Pancreas (tissue), 10 donors: ENCODE data around the gene GRID1. TPM values are rescaled to one million over a fixed set of nuclear protein-coding genes. Genes with fewer than 3 reads are reported as not detected.

Experiments
- ATAC-seq, 4 donors: fragments of 200-7000 bp; cut with Tn5 transposase; one replicate each; pipeline versions ENCODE4 v1.8.0 to v1.9.1; 2020; ENCODE audit warnings: mild to moderate bottlenecking in 4 of 4, moderate library complexity in 4 of 4
- DNase-seq, 6 donors: peaks; one replicate each; pipeline ENCODE4 v3.0.0-alpha.2; 2020
- FAIRE-seq: peaks from 2 replicates; lab custom pipeline; 2012; peaks lifted over from hg19 to GRCh38; lab: Jason Lieb, UNC
- H3K27ac ChIP-seq, 4 donors: fragments of 200-600 bp; sonication (generic); 1 replicate in 3 of 4; 2 replicates in 1 of 4; pipeline versions ENCODE4 v1.5.0 to v1.8.0; 2020
- H3K27me3 ChIP-seq, 4 donors: fragments of 200-600 bp; one replicate each; pipeline ENCODE4 v1.8.0; 2021
- H3K36me3 ChIP-seq, 3 donors: fragments of 200-600 bp; sonication (generic) in 1 of 3; one replicate each; pipeline versions ENCODE4 v1.5.0 to v1.8.0; 2020 to 2021
- H3K4me1 ChIP-seq, 3 donors: fragments of 200-600 bp; one replicate each; pipeline ENCODE4 v1.8.0; 2021
- H3K4me3 ChIP-seq, 4 donors: fragments of 200-600 bp; sonication (generic) in 2 of 4; one replicate each; pipeline versions ENCODE4 v1.5.0 to v1.8.0; 2020 to 2021
- H3K9me3 ChIP-seq, 4 donors: fragments of 200-600 bp; one replicate each; pipeline ENCODE4 v1.8.0; 2021
- CTCF ChIP-seq, 4 donors: fragments of 200-600 bp; sonication (generic) in 3 of 4; IDR thresholded peaks; one replicate each; pipeline versions ENCODE4 v1.5.0 to v1.8.0; 2021; ENCODE audit warnings: antibody characterized with exemption in 4 of 4
- WGBS, 2 donors: extraction: QIAGEN DNeasy Blood & Tissue Kit; methylation state at CpG; one replicate each; pipeline ENCODE4 v1.1.7; 2013; 5-methylcytosine and 5-hydroxymethylcytosine counted together
- intact Hi-C, 3 donors: fragments of 100-400 bp; cut with DNase I; formaldehyde crosslinking; loops; one replicate each; pipeline versions ENCODE4 v1.11.1 to v1.14.2; 2022
- polyA plus RNA-seq, 2 donors: library from polyadenylated mRNA; stranded (reverse); fragments of 200-250 nt; gene quantifications; one replicate each; pipeline ENCODE4 v1.2.3, GENCODE V29; 2013
- total RNA-seq, 6 donors: library from RNA; stranded (reverse); fragmentation: NEBNext Ultra II Directional in 4 of 6; extraction: Animal tissue kit (Norgen Biotek cat#: 25700) in 4 of 6; gene quantifications; one replicate each; pipeline versions ENCODE4 v1.2.1 to v1.2.4, GENCODE V29; 2021 to 2023
- donor health status: healthy with polysubstance abuse.
- donor health status: DM: no; HTN: no; CAD: no; lungs with moderate emphysema.
- donor health status: DM: no; HTN: no; CAD: no.
- donor health status: control.
- donor health status: control.
- donor health status: Bipolar disorder and iron deficiency.
- donor health status: DM: yes; HTN: yes; CAD: no.
- donor health status: DM: no; HTN: no; CAD: no.
- donor health status: DM: no; HTN: no; CAD: no.
- donor health status: DM: yes; HTN: yes; CAD: no.

Gene GRID1
- total and polyA plus RNA-seq, 8 donors, result 0.05 to 1.5 (median 0.91) TPM

- H3K27ac ChIP-seq, result no peak overlapping the region
- FAIRE-seq (no peak), DNase-seq (no peak), ATAC-seq (no peak)
- intact Hi-C loops, result no loop called here
- H3K4me1 ChIP-seq, result peaks cover 0 to 3% (median 0%) of the 10 kb centered on the region in 3 donors
- TF ChIP-seq CTCF (IDR thresholded peaks at IDR 0.05), result no peak
- H3K4me3 ChIP-seq, result no peak overlapping the region
- H3K9me3 ChIP-seq, result no peaks in the 10 kb centered on the region
- no peaks in the 10 kb centered on the region for H3K27me3 ChIP-seq
- no peaks in the 10 kb centered on the region for H3K36me3 ChIP-seq
- 91 to 94% methylated on average over 3 of the region's 3 CpGs for WGBS, 2 donors
These were observed 19.2 kb upstream of the GRID1 start for GRCh38 chr10:86385806-86386205.

GRCh38 chr10:86377797-86378146 lies 11.2 kb upstream of the GRID1 start:
- Histone ChIP-seq H3K4me3 (no peak overlapping the region), H3K27me3 (peaks cover 0 to 6% (median 0%) of the 10 kb centered on the region in 4 donors), H3K9me3 (no peaks in the 10 kb centered on the region), H3K4me1 (no peaks in the 10 kb centered on the region), H3K27ac (no peak overlapping the region), H3K36me3 (no peaks in the 10 kb centered on the region)
- DNase-seq (peak in 1 of 6 donors; percentile 24), FAIRE-seq (no peak), ATAC-seq (no peak)
- intact Hi-C loops, result loop anchor here in 1 of 3 donors (10.0 kb wide), 1 partner anchor 1833 kb away; no protein-coding TSS in a partner anchor
- no peak for TF ChIP-seq CTCF (IDR thresholded peaks at IDR 0.05)
- WGBS, 2 donors, result 23 to 29% methylated on average over 6 of the region's 6 CpGs

- intact Hi-C loops, result loop anchor here in 1 of 3 donors (10.0 kb wide), 1 partner anchor 1832 kb away; no protein-coding TSS in a partner anchor
- peak; percentile 99 to 100 (median 99) for ATAC-seq
- FAIRE-seq, result no peak
- peak overlapping the region in 1 of 4 donors; percentile 34 for H3K4me3 ChIP-seq
- WGBS, 2 donors, result 20 to 21% methylated on average over 64 to 68 of the region's 68 CpGs
- H3K9me3 ChIP-seq, result no peaks in the 10 kb centered on the region
- DNase-seq, result peak; percentile 48 to 99 (median 88)
- no peaks in the 10 kb centered on the region for H3K36me3 ChIP-seq
- no peaks in the 10 kb centered on the region for H3K4me1 ChIP-seq
- H3K27me3 ChIP-seq, result peaks cover 0 to 6% (median 0%) of the 10 kb centered on the region in 4 donors
- H3K27ac ChIP-seq, result no peak overlapping the region
- peak; percentile 99 to 100 (median 100) for TF ChIP-seq CTCF (IDR thresholded peaks at IDR 0.05)
These were observed 10.5 kb upstream of the GRID1 start for GRCh38 chr10:86376852-86377796.

GRCh38 chr10:86376403-86376802 lies 9.8 kb upstream of the GRID1 start:
- intact Hi-C loops, result loop anchor here in 1 of 3 donors (10.0 kb wide), 1 partner anchor 1832 kb away; no protein-coding TSS in a partner anchor
- no peak for ATAC-seq
- peaks cover 0 to 6% (median 0%) of the 10 kb centered on the region in 4 donors for H3K27me3 ChIP-seq
- no peak for FAIRE-seq
- no peak for TF ChIP-seq CTCF (IDR thresholded peaks at IDR 0.05)
- no peak overlapping the region for H3K27ac ChIP-seq
- peak in 3 of 6 donors; percentile 7 to 58 (median 51) for DNase-seq
- H3K9me3 ChIP-seq, result no peaks in the 10 kb centered on the region
- no peaks in the 10 kb centered on the region for H3K4me1 ChIP-seq
- H3K4me3 ChIP-seq, result no peak overlapping the region
- H3K36me3 ChIP-seq, result no peaks in the 10 kb centered on the region
- 75 to 79% methylated on average over 7 of the region's 7 CpGs for WGBS, 2 donors
